Endothelial cell of umbilical vein (primary cell): ENCODE results near the gene USP51. TPM values are rescaled to one million over a fixed set of nuclear protein-coding genes. Genes with fewer than 3 reads are reported as not detected.

Experiments used
- microRNA-seq: library from miRNA; unstranded; fragments of <30 nt; microRNA quantifications from one replicate; pipeline ENCODE4 v1.2.0, GENCODE V29; 2021; ENCODE audit warnings: borderline number of aligned reads, borderline replicate concordance
- polyA plus RNA-seq, 4 experiments: library from polyadenylated mRNA; depleted of rRNA in 3 of 4; stranded (reverse) in 3 of 4; unstranded in 1 of 4; fragments of >200 nt; gene quantifications; 2 replicates each; pipeline versions ENCODE4 v1.2.1 to v1.2.3, GENCODE V29; 2011 to 2012; ENCODE audit warnings: missing spikeins in 1 of 4
- small RNA-seq: library from RNA; depleted of rRNA; stranded (forward); fragments of <200 nt; gene quantifications from one replicate; pipeline ENCODE3, GENCODE V24; 2012; ENCODE audit warnings: low replicate concordance, low read depth; ENCODE audit not compliant: insufficient read depth, insufficient read length
- total RNA-seq: library from RNA; stranded (reverse); gene quantifications from 2 replicates; pipeline ENCODE4 v1.2.3, GENCODE V29; 2021

USP51 gene
- total and polyA plus RNA-seq, 2 donors (not counting 3 experiments of a cell fraction or from before 2014, with no cell fraction given): 0.77 to 0.86 TPM

Small RNAs within 50 kb of the gene (microRNA-seq; reads per million reads assigned to microRNA genes)
- gene MIR4536-1 (not detected), gene MIR4536-2 (not detected)

Small RNAs within 50 kb of the gene (small RNA-seq; reads per million reads assigned to genes)
- gene MIR4536-2: not detected

Other genes starting within 250 kb of the USP51 start
- not detected in 2 replicates for gene PAGE3, start 224.9 kb downstream of the USP51 start, total RNA-seq
- gene PAGE3, start 224.9 kb downstream of the USP51 start, polyA plus RNA-seq: not detected in 2 replicates
- 15.1 and 15.8 TPM in 2 replicates for gene MAGEH1, start 37.7 kb downstream of the USP51 start, total RNA-seq
- gene MAGEH1, start 37.7 kb downstream of the USP51 start, polyA plus RNA-seq: 31.8 and 32.2 TPM in 2 replicates
- not detected in 2 replicates for gene FOXR2, start 133.6 kb upstream of the USP51 start, total RNA-seq
- gene FOXR2, start 133.6 kb upstream of the USP51 start, polyA plus RNA-seq: not detected in 2 replicates
- 12.3 and 14.3 TPM in 2 replicates for gene RRAGB, start 227.9 kb upstream of the USP51 start, total RNA-seq
- 18.0 and 19.7 TPM in 2 replicates for gene RRAGB, start 227.9 kb upstream of the USP51 start, polyA plus RNA-seq